AG10803 (cell line): ENCODE measurements around the gene MLLT10.

Experiments
- DNase-seq: peaks from one replicate; pipeline ENCODE4 v3.0.0; 2010; ENCODE audit warnings: low read depth
- H3K4me3 ChIP-seq: 2 replicates; pipeline ENCODE4 v1.5.1; 2011; ENCODE audit warnings: mild to moderate bottlenecking, low read length, control low read depth
- TF ChIP-seq, protein P1 (sequence below): conservative IDR thresholded peaks from 2 replicates; pipeline ENCODE4 v1.5.1; 2011; ENCODE audit warnings: mild to moderate bottlenecking, low read length, control low read depth, inconsistent platforms

MLLT10 gene

DNA sequence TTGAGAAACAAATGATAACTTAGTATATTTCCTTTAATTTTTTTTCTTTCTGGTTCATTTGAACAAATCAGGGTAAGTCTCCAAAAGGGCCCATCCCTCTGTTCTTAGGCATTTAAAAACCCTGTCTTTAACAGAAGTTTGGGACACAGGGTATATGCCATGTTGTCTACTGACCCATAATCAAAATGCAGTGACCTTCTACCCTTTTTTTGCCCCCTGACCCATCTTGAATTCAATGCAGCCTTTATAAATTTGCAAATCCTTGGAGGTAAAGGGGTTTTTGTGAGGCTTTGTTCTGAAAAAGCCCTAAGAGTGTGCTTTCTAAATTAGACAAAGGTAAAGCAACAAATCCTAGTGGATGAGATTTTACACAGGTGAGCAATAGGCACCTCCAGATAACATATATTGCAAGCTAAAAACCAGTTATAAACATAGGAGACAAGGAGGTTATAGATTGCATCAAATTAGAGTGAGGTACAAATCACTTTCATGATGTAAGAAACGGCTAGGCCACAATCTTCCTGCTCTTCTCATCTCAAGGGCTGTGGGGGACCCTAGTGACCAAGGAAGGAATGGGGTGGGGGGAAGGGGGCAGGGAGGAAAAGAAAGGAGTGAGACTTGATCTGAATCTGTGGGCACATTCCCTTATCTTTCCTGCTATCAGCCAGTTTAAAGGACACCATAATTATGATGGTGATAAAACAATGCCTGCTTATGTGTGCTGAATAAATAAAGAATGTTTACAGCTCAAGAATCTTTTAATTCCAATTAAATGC lies 11.2 kb upstream of the MLLT10 start:
- no peak overlapping the region for H3K4me3 ChIP-seq
- DNase-seq: no peak
- TF ChIP-seq, protein P1, sequence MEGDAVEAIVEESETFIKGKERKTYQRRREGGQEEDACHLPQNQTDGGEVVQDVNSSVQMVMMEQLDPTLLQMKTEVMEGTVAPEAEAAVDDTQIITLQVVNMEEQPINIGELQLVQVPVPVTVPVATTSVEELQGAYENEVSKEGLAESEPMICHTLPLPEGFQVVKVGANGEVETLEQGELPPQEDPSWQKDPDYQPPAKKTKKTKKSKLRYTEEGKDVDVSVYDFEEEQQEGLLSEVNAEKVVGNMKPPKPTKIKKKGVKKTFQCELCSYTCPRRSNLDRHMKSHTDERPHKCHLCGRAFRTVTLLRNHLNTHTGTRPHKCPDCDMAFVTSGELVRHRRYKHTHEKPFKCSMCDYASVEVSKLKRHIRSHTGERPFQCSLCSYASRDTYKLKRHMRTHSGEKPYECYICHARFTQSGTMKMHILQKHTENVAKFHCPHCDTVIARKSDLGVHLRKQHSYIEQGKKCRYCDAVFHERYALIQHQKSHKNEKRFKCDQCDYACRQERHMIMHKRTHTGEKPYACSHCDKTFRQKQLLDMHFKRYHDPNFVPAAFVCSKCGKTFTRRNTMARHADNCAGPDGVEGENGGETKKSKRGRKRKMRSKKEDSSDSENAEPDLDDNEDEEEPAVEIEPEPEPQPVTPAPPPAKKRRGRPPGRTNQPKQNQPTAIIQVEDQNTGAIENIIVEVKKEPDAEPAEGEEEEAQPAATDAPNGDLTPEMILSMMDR: no peak

DNA sequence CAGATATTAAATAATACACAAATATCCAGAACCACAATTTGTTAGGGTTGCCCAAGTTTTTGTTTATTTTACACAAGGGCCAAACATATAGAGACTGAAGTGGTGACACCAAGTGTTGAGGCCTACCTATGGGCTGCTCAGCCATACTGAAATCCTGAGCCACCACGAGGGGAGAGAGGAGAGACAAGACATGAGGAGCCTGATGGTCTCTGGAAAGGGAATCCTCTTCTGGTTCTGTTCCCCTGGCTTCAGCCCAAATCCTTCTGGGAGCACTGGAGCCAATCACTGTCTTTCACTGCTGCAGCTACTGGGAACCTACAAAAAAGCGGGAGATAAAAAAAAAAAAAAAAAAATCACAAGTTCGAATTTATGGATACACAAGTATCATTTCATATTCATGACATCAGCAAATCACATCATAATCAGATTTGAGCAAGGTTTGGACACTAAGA lies 10.4 kb upstream of the MLLT10 start:
- TF ChIP-seq, protein P1: no peak
- H3K4me3 ChIP-seq: no peak overlapping the region
- DNase-seq: peak; percentile 64

DNA sequence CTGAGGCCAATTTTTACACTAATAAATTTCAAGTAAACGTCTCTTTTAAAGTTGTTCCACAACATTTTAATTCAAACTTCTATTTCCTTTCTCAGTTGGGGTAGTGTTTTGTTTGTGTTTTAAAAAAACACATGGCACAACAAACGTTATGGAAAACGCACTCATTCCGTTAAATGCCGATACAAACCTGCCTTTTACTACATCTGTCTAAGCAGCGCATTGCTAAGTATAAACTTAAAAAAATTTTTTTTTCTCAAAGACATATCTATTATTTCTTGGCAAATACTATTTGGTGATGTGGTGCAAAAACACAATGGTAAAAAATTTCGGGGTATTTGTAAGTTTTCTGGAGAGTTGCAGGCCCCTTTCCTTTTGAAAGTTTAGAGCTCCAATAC lies 9.9 kb upstream of the MLLT10 start:
- TF ChIP-seq, protein P1: no peak
- H3K4me3 ChIP-seq: peak overlapping the region; percentile 72
- no peak for DNase-seq

DNA sequence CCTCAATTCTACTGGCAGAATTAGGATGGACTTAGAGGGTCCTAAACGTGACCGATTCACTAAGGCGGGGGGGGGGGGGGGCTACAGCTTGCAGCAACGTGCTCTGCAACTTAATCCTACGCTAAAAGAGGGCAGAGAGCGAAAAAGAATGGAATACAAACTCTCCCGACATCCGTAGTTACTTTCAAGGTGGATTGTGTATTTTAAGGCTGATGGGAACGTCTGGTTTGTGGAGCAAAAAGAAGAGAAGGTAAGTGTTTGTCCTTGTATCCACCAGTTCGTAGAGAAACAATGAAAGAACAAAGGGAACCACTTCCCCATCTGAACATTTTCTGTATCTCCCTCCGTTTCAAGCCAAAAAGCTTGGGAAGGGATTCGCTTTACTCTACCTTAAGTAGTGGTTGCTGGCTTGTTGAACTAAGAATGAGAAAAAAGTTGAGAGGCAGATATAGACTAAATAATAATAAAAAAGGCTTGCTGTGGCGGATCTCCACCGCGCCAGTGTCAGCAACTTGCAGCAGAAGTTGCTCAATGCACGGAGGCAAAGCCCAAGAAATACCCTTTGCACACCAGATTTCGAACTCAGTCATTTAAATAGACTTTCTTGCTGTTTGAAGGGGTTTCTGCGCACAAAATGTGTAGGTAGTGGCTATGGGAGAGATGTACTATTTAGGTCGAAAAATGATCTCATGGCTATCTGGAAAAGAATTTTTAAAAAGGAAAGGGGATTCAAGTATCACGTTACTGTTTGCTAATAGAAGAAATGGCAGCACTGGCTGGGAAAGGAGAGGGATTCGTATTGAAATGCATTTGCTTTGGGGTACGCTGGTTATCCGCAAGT lies 9.3 kb upstream of the MLLT10 start:
- peak overlapping the region; percentile 72 for H3K4me3 ChIP-seq
- TF ChIP-seq, protein P1: no peak
- DNase-seq: peak; percentile 58

DNA sequence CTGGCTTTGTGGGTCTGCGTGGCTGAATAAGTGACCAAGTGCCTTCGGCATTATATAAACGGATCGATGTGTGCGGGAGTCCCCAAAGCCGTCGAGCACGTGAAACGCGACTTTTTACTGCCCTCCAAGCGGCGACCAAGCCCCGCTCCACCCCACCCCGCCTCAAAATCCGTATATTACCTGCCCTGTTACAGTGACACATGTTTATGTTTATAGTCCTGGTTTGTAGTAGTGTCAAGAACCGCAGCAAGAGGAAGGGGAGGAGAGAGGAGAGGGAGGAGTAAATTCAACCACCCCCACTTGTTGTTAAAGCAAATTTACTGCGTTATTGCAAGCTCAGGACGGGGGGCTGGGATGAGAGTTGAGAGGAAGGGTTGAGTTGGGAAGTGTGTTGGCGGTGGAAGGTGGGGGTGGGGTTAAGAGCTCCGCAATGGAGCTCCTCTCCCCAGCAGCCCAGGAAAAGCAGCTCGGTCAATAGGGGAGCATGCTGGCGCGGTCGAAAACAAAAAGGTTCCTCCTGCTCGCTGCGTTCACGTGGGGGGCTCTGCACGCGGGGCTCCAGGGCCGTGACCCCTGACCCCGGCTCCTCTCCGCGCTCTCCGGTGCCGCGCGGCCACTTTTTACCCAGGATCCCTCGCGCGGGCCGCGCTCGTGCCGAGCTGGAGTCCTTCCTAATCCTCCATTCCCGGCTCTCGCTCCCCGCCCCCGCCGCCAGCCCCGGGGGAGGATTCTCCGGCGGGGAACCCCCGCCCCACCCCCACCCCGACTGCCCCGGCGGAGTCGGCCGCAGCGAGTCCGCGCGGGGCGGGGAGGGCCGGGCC lies 8.5 kb upstream of the MLLT10 start, which contains the start of gene SKIDA1:
SKIDA1 (minus strand) TSS at position 316 of the 821 bp plus-strand sequence. CDS start 7,860 bp downstream, outside the sequence.
- TF ChIP-seq, protein P1: no peak
- peak within 1 kb of the TSS; percentile 72 for H3K4me3 ChIP-seq
- DNase-seq: peak; percentile 89

DNA sequence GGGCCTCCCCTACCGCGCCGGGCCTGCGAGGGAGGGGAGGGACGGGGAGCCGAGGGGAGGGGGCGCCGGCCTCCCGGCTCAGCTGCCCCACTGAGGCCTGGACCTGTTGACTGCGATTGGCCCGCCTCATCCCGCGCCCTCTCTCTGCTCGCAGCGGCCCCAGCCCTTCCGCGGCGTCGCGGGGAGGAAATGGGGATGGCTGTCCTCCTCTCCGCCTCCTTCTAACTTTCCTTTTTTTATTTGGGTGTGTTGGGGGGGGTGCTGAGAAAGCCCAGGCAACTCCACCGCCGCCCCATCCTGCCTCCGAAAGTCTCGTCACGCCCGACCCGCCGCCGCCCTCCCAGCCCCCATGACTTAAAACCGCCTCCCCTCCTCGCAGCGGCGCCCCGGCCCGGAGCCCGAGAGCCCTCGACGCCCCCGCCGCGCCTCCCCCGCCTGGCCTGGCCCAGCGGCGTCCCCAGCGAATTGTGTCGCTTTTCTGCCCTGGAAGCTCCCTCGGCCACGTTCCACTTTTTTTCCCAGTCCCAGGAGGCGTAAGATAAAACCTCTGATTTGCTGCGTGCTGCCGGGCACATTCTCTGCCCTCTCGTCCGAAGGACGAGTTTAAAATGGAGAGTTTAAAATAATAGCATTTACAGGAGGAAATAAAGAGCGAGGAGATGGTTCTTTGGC lies 7.7 kb upstream of the MLLT10 start:
- TF ChIP-seq, protein P1: no peak
- peak; percentile 88 for DNase-seq
- peak overlapping the region; percentile 63 for H3K4me3 ChIP-seq
